IPS-18c (cell line): ENCODE measurements around the gene ZNF784.

Source experiments
- H3K4me3 ChIP-seq: 2 replicates; pipeline ENCODE4 v1.7.0; 2013; ENCODE audit warnings: low read depth, mild to moderate bottlenecking, low read length, moderate library complexity; ENCODE audit not compliant: insufficient read depth
- H3K9me3 ChIP-seq: one replicate; pipeline ENCODE4 v1.6.1; 2013; ENCODE audit warnings: mild to moderate bottlenecking, low read length, moderate library complexity; ENCODE audit not compliant: control insufficient read depth, insufficient read depth

ZNF784 gene

DNA sequence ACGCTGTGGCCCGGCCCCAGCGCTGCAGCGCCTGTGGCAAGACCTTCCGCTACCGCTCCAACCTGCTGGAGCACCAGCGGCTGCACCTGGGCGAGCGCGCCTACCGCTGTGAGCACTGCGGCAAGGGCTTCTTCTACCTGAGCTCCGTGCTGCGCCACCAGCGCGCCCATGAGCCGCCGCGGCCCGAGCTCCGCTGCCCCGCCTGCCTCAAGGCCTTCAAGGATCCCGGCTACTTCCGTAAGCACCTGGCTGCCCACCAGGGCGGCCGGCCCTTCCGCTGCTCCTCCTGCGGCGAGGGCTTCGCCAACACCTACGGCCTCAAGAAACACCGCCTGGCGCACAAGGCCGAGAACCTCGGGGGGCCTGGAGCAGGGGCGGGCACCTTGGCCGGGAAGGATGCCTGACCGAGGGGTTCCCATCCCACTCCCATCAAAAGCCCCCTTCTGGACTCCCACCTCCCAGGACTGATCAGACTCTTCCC, 7.9 kb downstream of the ZNF784 start:
- Histone ChIP-seq H3K4me3 (no peak overlapping the region), H3K9me3 (peaks cover 3% of the 10 kb centered on the region)

- Histone ChIP-seq H3K9me3 (peaks cover 3% of the 10 kb centered on the region), H3K4me3 (no peak overlapping the region)
Observed at GRCh38 chr19:55615543-55616394, 8.6 kb downstream of the ZNF784 start.

DNA sequence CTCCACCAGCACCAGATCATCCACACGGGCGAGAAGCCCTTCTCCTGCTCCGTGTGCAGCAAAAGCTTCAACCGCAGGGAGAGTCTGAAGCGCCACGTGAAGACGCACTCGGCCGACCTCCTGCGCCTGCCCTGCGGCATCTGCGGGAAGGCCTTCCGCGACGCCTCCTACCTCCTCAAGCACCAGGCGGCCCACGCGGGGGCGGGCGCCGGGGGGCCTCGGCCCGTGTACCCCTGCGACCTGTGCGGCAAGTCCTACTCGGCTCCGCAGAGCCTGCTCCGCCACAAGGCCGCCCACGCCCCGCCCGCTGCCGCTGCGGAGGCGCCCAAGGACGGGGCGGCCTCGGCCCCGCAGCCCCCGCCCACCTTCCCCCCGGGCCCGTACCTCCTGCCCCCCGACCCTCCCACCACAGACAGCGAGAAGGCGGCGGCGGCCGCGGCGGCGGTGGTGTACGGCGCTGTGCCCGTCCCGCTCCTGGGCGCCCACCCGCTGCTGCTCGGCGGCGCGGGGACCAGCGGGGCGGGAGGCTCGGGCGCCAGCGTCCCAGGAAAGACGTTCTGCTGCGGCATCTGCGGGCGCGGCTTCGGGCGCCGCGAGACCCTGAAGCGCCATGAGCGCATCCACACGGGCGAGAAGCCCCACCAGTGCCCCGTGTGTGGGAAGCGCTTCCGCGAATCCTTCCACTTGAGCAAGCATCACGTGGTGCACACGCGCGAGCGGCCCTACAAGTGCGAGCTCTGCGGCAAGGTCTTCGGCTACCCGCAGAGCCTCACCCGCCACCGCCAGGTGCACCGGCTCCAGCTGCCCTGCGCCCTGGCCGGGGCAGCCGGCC, 9.4 kb downstream of the ZNF784 start:
- peaks cover 3% of the 10 kb centered on the region for H3K9me3 ChIP-seq
- H3K4me3 ChIP-seq = no peak overlapping the region

GRCh38 chr19:55613930-55614710, 10.2 kb downstream of the ZNF784 start:
- Histone ChIP-seq H3K4me3 (no peak overlapping the region), H3K9me3 (peaks cover 3% of the 10 kb centered on the region)

DNA sequence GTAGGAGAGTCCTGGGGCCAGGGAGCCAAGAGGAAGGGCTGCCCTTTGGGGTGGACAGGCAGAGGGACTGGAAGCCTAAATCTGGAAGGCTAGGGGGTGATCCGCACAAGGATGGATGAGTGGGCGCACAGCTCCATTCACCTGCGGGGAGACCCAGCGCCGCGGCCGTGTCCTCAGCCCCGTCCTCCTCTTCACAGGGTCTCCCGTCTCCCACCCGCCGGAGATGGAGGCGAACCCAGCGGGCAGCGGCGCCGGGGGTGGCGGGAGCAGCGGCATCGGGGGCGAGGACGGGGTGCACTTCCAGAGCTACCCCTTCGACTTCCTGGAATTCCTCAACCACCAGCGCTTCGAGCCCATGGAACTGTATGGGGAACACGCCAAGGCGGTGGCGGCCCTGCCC, 11.0 kb downstream of the ZNF784 start:
- Histone ChIP-seq H3K4me3 (no peak overlapping the region), H3K9me3 (peaks cover 3% of the 10 kb centered on the region)

GRCh38 chr19:55611983-55612645, 12.3 kb downstream of the ZNF784 start:
- no peaks in the 10 kb centered on the region for H3K9me3 ChIP-seq

DNA sequence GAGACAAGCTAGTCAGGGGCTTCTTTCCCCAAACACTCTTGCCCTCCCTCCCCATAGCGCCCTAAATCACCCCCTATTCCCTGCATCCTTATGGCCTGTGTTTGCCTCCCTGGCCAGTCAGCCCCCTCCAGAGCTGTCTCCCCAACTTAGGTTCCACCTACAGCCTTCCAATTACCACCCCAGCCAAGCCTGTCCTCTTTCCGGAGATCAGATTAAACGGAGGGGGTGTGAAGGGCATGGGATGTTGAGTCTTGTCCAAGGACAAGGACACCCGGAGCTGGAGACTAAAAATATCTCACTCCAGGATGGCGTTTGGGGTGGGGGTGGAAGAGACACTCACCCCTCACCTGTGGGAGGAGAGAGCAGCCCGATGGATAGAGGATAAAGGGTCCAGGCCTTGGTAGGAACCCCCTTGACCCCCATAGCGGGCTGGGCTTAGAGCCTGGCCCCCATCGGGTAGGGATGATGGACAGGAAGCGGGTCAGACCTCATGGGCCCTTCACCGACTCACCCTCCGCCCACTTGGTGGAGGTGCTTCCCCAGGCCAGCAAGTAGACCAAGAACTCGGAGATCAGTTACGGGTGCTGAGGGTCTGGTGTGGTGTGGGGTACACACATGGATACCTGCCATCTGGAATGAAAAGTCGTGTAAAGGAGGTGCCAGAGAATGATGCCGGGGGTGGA, 12.9 kb downstream of the ZNF784 start:
- H3K4me3 ChIP-seq = no peak overlapping the region
- H3K9me3 ChIP-seq = no peaks in the 10 kb centered on the region

More at GRCh38 chr19:55611983-55612645, 12.3 kb downstream of the ZNF784 start:
- H3K4me3 ChIP-seq = no peak overlapping the region

DNA sequence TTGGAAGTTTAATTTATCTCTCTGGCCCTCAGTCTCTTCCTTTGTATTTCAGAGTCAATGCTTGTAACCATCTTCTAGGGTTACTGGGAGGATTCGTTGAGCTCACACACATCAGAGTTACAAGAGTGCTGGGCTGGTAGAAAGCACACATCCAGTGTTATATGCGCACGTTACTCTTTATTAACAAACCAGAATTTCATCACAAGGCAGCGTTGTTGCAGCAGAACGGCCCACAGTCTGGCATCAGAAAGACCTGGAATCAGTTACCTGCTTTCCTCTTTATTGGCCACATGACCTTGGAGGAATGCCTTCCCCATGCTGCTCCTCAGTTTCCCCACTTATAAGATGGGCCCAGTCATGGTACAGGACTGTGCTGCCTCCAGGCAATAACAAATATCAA, 15.0 kb downstream of the ZNF784 start:
- Histone ChIP-seq H3K9me3 (no peaks in the 10 kb centered on the region), H3K4me3 (no peak overlapping the region)

- Histone ChIP-seq H3K4me3 (peak overlapping the region; percentile 82; the same call in 1 of the 2 replicates), H3K9me3 (no peaks in the 10 kb centered on the region)
Observed at GRCh38 chr19:55606817-55607216, 17.5 kb downstream of the ZNF784 start.

GRCh38 chr19:55606471-55606787, 17.9 kb downstream of the ZNF784 start:
- peak overlapping the region; percentile 82; the same call in 1 of the 2 replicates for H3K4me3 ChIP-seq
- H3K9me3 ChIP-seq = no peaks in the 10 kb centered on the region

DNA sequence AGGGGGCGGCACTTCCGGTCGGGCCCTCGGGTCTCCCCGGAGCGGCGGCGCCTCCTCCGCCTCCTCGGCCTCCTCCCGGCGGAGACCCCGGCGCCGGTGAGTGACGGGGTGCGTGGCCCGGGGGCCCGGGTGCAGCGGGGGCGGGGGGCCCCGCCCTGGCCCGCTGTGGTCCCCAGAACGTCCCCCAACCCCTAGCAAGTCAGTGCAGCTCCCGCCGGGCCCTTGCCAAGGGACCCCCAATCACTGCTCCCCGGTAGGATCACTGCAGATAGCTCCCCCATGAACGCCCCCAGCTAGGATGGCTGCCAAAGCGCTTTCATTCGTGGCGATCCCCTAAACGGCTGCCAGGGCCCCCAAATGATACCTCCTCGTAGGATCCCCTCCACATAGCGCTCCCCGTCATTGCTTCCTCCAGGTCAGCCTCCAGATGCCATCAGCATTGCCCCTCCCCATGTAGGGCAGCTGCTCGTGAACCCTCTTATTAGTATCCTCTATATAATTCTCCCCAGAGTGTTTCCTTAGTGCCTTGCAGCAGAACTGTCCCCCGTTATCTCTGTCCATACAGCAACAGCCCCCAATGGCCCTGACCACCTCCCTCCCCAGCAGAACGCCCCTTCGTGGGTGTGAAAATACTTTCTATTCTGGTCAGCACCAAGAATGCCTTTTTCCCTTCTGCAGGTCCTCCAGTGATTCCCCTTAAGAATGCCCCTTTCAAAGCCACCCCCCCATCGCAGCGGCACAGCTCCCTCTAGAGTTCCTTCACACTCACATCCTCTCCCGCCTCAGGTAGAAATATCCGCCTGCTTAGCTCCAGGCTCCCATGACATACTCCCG, 18.5 kb downstream of the ZNF784 start, which contains the start of gene ZNF865:
Gene ZNF865, plus strand, starts transcription at position 11 of the 834 bp plus-strand sequence. CDS start 7,972 bp downstream, outside the sequence.
- Histone ChIP-seq H3K4me3 (peak within 1 kb of the TSS; percentile 82), H3K9me3 (no peaks in the 10 kb centered on the region)

DNA sequence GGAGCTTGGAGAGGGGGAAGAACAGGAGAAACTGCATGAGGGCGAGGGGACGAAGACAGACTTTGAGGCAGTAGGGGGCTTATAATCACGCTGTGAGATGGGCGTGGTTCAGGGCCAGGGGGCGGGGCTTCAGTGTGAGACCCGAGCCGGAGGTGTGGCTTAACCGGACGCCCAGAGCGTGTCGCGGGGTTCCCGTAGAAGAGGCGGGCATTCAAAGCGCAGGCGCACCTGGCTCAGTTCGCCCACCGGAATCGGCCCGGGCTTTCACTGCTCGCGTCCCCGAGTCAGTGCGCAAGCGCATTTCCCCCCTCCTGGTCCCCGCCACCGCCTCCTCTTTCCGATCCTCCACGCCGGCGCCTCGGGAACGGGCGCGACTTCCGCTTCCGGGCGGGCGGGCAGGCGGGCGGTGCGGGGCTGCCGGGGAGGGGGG, 19.1 kb downstream of the ZNF784 start:
- Histone ChIP-seq H3K4me3 (peak overlapping the region; percentile 82), H3K9me3 (no peaks in the 10 kb centered on the region)

DNA sequence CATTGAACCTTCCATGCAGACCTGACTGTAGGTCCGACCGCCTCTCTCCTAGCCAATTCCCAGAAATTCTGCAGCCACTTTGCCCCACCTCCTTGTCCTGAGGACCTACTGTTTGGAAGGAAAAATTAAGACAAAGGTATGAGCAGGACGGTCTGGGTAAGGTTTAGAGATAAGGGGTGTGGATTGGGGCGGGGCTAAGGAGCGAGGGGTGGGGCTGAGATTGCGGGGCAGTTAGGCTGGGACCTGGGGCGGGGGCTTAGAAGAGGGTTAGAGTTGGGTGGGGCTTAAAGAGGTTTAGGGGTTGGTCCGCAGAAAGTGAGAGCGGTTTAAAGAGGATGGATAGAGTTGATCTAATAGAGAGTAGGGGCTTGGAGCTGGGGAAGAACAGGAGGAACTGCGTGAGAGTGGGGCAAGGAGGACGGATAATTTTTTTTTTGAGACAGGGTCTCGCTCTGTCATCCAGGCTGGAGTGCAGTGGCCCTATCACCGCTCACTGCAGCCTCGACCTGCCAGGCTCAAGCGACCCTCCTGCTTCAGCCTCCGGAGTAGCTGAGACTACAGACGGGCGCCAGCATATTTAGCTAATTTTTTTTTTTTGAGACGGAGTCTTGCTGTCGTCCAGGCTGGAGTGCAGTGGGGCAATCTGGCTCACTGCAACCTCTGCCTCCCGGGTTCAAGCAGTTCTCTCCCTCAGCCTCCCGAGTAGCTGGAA, 20.6 kb downstream of the ZNF784 start:
- Histone ChIP-seq H3K4me3 (no peak overlapping the region; the same call in 1 of the 2 replicates), H3K9me3 (no peaks in the 10 kb centered on the region)

- no peaks in the 10 kb centered on the region for H3K9me3 ChIP-seq
- H3K4me3 ChIP-seq = no peak overlapping the region
Observed at GRCh38 chr19:55603115-55603514, 21.3 kb downstream of the ZNF784 start.
